Neural crest cell (in vitro differentiated cells): ENCODE data around the gene CNTN1. TPM values are rescaled to one million over a fixed set of nuclear protein-coding genes. Genes with fewer than 3 reads are reported as not detected.

Experiments used
- DNase-seq: peaks from one replicate; pipeline ENCODE4 v3.0.0; 2021; ENCODE audit warnings: low read depth, mixed read lengths, low spot score
- H3K27ac Mint-ChIP-seq: one replicate; pipeline ENCODE4 v1.8.0; 2021; ENCODE audit warnings: mild to moderate bottlenecking, mixed read lengths; ENCODE audit not compliant: unreplicated experiment
- H3K27me3 Mint-ChIP-seq: 2 replicates; pipeline ENCODE4 v1.8.0; 2021; ENCODE audit warnings: low read depth, mild to moderate bottlenecking, mixed read lengths
- H3K36me3 Mint-ChIP-seq: 2 replicates; pipeline ENCODE4 v1.8.0; 2021; ENCODE audit warnings: low read depth, mild to moderate bottlenecking, mixed read lengths
- H3K4me1 Mint-ChIP-seq: 2 replicates; pipeline ENCODE4 v1.8.0; 2021; ENCODE audit warnings: mixed read lengths
- H3K4me3 Mint-ChIP-seq: one replicate; pipeline ENCODE4 v1.8.0; 2021; ENCODE audit warnings: mild to moderate bottlenecking, mixed read lengths
- H3K9me3 Mint-ChIP-seq: 2 replicates; pipeline ENCODE4 v1.8.0; 2021; ENCODE audit warnings: mixed read lengths
- CTCF ChIP-seq: fragments of 200-600 bp; sonication (generic); conservative IDR thresholded peaks from 2 replicates; pipeline ENCODE4 v1.5.0; 2021; ENCODE audit warnings: antibody characterized with exemption, mild to moderate bottlenecking
- total RNA-seq: library from RNA; stranded (reverse); gene quantifications from 2 replicates; pipeline ENCODE4 v1.2.1, GENCODE V29; 2021

The CNTN1 gene
- total RNA-seq, 1 donor from 2014 or later = 1.0 TPM

- H3K4me1 Mint-ChIP-seq = no peaks in the 10 kb centered on the region
- no peaks in the 10 kb centered on the region for H3K9me3 Mint-ChIP-seq
- DNase-seq = no peak
- no peak overlapping the region for H3K27ac Mint-ChIP-seq
- H3K4me3 Mint-ChIP-seq = no peak overlapping the region
- no peaks in the 10 kb centered on the region for H3K36me3 Mint-ChIP-seq
- peak; percentile 90 for TF ChIP-seq CTCF
- peaks cover 3% of the 10 kb centered on the region for H3K27me3 Mint-ChIP-seq
These were observed 229.4 kb downstream of the CNTN1 start for GRCh38 chr12:40921563-40922163.

GRCh38 chr12:40937891-40938290 is 245.7 kb downstream of the CNTN1 start:
- TF ChIP-seq CTCF = no peak
- Mint-ChIP-seq H3K36me3 (no peaks in the 10 kb centered on the region), H3K4me1 (no peaks in the 10 kb centered on the region), H3K9me3 (no peaks in the 10 kb centered on the region), H3K27me3 (no peaks in the 10 kb centered on the region), H3K4me3 (no peak overlapping the region), H3K27ac (no peak overlapping the region)
- DNase-seq = no peak

- Mint-ChIP-seq H3K36me3 (no peaks in the 10 kb centered on the region), H3K9me3 (no peaks in the 10 kb centered on the region), H3K4me3 (no peak overlapping the region), H3K27ac (no peak overlapping the region), H3K4me1 (no peaks in the 10 kb centered on the region), H3K27me3 (no peaks in the 10 kb centered on the region)
- DNase-seq = no peak
- no peak for TF ChIP-seq CTCF
These were observed 250.1 kb downstream of the CNTN1 start for GRCh38 chr12:40942326-40942725.

- Mint-ChIP-seq H3K27me3 (no peaks in the 10 kb centered on the region), H3K27ac (no peak overlapping the region), H3K4me3 (no peak overlapping the region), H3K9me3 (no peaks in the 10 kb centered on the region), H3K36me3 (no peaks in the 10 kb centered on the region), H3K4me1 (no peaks in the 10 kb centered on the region)
- no peak for DNase-seq
- no peak for TF ChIP-seq CTCF
These were observed 253.5 kb downstream of the CNTN1 start for GRCh38 chr12:40945772-40946171.

- H3K4me1 Mint-ChIP-seq = no peaks in the 10 kb centered on the region
- H3K9me3 Mint-ChIP-seq = no peaks in the 10 kb centered on the region
- no peak overlapping the region for H3K4me3 Mint-ChIP-seq
- H3K27ac Mint-ChIP-seq = no peak overlapping the region
- peak; percentile 89 for TF ChIP-seq CTCF
- H3K36me3 Mint-ChIP-seq = no peaks in the 10 kb centered on the region
- no peak for DNase-seq
- no peaks in the 10 kb centered on the region for H3K27me3 Mint-ChIP-seq
These were observed 254.5 kb downstream of the CNTN1 start for GRCh38 chr12:40946612-40947194.
